SK-N-SH treated with all-trans-retinoic acid at 6 μM for 48 hours (cell line): ENCODE data around the gene FRMD3.

Experiments
- ATAC-seq: fragments of 200-7000 bp; cut with Tn5 transposase; 3 replicates; pipeline ENCODE4 v1.9.1; 2020; ENCODE audit warnings: mild to moderate bottlenecking, moderate library complexity
- BACH2 ChIP-seq: fragments of 250-450 bp; sonication (Bioruptor Pico); IDR thresholded peaks from 2 replicates; pipeline ENCODE4 v1.9.0; 2021; ENCODE audit warnings: mild to moderate bottlenecking, borderline replicate concordance
- CSDC2 ChIP-seq: fragments of 250-450 bp; sonication (Bioruptor Pico); IDR thresholded peaks from 2 replicates; pipeline ENCODE4 v1.5.0; 2020; ENCODE audit warnings: mild to moderate bottlenecking, moderate library complexity
- ESRRG ChIP-seq: fragments of 250-450 bp; sonication (Bioruptor Pico); IDR thresholded peaks from 2 replicates; pipeline ENCODE4 v1.6.1; 2021; ENCODE audit warnings: mild to moderate bottlenecking
- GLIS3 ChIP-seq: fragments of 250-450 bp; sonication (Bioruptor Pico); IDR thresholded peaks from 2 replicates; pipeline ENCODE4 v1.5.0; 2020; ENCODE audit warnings: mild to moderate bottlenecking, moderate library complexity
- ISL1 ChIP-seq: fragments of 250-450 bp; sonication (Bioruptor Pico); IDR thresholded peaks from 2 replicates; pipeline ENCODE4 v2.1.2; 2022; ENCODE audit warnings: mild to moderate bottlenecking, moderate library complexity
- RARB ChIP-seq: fragments of 250-450 bp; sonication (Bioruptor Pico); IDR thresholded peaks from 2 replicates; pipeline ENCODE4 v1.8.0; 2021; ENCODE audit warnings: mild to moderate bottlenecking, moderate library complexity
- SNAI2 ChIP-seq: fragments of 250-450 bp; sonication (Bioruptor Pico); IDR thresholded peaks from 2 replicates; pipeline ENCODE4 v1.5.0; 2020; ENCODE audit warnings: mild to moderate bottlenecking, moderate library complexity
- TCF4 ChIP-seq: fragments of 250-450 bp; sonication (Bioruptor Pico); IDR thresholded peaks from 2 replicates; pipeline ENCODE4 v1.8.0; 2021; ENCODE audit warnings: mild to moderate bottlenecking, moderate library complexity, borderline replicate concordance
- TOX ChIP-seq: fragments of 250-450 bp; sonication (Bioruptor Pico); IDR thresholded peaks from 2 replicates; pipeline ENCODE4 v1.8.0; 2021; ENCODE audit warnings: mild to moderate bottlenecking, moderate library complexity, borderline replicate concordance
- ZC3H10 ChIP-seq: fragments of 250-450 bp; sonication (Bioruptor Pico); IDR thresholded peaks from 2 replicates; pipeline ENCODE4 v1.5.1; 2021; ENCODE audit warnings: mild to moderate bottlenecking, moderate library complexity
- ZFP3 ChIP-seq: fragments of 250-450 bp; sonication (Bioruptor Pico); IDR thresholded peaks from 2 replicates; pipeline ENCODE4 v1.5.0; 2020; ENCODE audit warnings: mild to moderate bottlenecking, moderate library complexity
- ZNF565 ChIP-seq: fragments of 450-650 bp; formaldehyde crosslinking; conservative IDR thresholded peaks from 2 replicates; pipeline ENCODE4 v1.5.0; 2020; ENCODE audit warnings: low read depth, mild to moderate bottlenecking, moderate library complexity
- ZNF70 ChIP-seq: fragments of 450-650 bp; formaldehyde crosslinking; IDR thresholded peaks from 2 replicates; pipeline ENCODE4 v1.5.0; 2020; ENCODE audit warnings: mild to moderate bottlenecking, moderate library complexity
- ZNF8 ChIP-seq: fragments of 450-650 bp; formaldehyde crosslinking; IDR thresholded peaks from 2 replicates; pipeline ENCODE4 v1.5.0; 2020; ENCODE audit warnings: mild to moderate bottlenecking, moderate library complexity
- TF ChIP-seq, protein P1 (sequence below): fragments of 250-450 bp; sonication (Bioruptor Pico); IDR thresholded peaks from 2 replicates; pipeline ENCODE4 v1.8.0; 2020; ENCODE audit warnings: mild to moderate bottlenecking, moderate library complexity, borderline replicate concordance
- TF ChIP-seq, protein P2 (sequence below): fragments of 250-450 bp; sonication (Bioruptor Pico); IDR thresholded peaks from 2 replicates; pipeline ENCODE4 v1.5.1; 2020; ENCODE audit warnings: low read depth, mild to moderate bottlenecking, moderate library complexity
- TF ChIP-seq, protein P3 (sequence below): fragments of 250-450 bp; sonication (Bioruptor Pico); IDR thresholded peaks from 2 replicates; pipeline ENCODE4 v1.8.0; 2021; ENCODE audit warnings: low read depth, mild to moderate bottlenecking, moderate library complexity, borderline replicate concordance

FRMD3 gene

DNA sequence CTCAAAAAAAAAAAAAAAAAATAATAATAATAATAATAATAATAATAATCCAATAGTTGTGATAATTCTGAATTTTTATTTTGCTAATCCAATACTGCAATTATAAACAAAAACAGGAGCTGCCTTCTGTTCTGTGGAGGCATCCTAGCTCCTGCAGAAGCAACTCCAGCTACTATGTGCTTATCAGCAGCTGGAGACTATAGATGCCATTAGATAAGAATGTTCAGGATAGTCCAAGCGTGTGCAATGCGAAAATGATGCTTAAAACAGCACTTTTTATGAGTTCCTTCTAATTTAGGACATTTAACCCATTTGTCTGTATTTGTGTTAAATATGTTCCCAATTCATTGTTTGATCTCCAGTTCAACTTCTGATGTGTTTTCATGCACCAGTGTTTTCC is 254.7 kb downstream of the FRMD3 start:
- no peak for ATAC-seq
- no peak for TF ChIP-seq ESRRG (CRISPR knock-in tag)

DNA sequence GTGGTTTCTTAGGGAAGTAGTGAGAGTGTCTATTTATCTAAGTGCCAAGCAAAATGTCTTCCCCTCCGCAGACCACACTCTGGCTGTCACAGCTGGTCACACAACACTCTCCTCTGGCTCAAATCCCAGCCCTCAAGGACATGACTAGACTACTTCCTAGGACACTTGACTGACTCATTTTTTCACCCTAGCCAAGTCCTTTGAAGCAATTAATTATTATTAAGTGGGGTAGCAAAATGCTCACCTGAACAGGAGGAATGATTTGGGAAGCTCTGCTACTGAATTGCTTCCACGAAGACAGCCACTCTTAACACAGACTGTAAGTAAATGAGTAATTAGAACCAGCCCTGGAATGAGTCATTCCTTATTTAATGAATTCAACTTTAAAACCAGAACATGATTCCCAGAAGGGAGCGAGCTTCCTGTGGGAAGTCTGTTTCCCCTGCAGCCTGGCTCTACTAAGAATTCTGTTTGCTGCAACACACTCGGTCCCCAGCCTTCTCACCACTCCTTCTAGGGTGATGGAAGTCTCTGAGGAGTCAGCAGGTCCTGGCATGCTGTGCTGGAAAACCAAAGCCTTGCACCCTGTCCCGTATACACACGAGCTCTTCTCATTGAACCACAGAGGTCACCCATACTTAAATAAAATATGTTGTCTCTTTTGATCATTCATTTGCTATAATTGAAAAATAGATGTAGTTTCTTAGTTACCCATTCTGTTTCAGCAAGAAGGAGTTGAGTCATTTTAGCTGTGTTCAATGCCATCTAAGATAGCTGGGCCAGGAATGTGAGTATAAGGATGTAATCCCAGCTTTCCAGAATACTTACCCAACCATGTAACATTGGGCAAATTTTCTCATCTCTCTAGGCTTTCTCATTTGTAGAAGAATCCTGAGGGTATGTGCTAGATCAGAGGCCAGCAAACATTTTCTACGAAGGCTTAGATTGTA is 256.6 kb downstream of the FRMD3 start:
- peak; percentile 85 for ATAC-seq
- TF ChIP-seq, protein P1, sequence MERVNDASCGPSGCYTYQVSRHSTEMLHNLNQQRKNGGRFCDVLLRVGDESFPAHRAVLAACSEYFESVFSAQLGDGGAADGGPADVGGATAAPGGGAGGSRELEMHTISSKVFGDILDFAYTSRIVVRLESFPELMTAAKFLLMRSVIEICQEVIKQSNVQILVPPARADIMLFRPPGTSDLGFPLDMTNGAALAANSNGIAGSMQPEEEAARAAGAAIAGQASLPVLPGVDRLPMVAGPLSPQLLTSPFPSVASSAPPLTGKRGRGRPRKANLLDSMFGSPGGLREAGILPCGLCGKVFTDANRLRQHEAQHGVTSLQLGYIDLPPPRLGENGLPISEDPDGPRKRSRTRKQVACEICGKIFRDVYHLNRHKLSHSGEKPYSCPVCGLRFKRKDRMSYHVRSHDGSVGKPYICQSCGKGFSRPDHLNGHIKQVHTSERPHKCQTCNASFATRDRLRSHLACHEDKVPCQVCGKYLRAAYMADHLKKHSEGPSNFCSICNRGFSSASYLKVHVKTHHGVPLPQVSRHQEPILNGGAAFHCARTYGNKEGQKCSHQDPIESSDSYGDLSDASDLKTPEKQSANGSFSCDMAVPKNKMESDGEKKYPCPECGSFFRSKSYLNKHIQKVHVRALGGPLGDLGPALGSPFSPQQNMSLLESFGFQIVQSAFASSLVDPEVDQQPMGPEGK (CRISPR knock-in tag): no peak
- TF ChIP-seq ZC3H10 (peak; percentile 58; the same call in 1 of the 2 replicates), ESRRG (CRISPR knock-in tag) (no peak), ZNF70 (CRISPR knock-in tag) (0 out of 2 replicates have a peak, but pooled peaks have one; percentile 8), BACH2 (CRISPR knock-in tag) (no peak), GLIS3 (CRISPR knock-in tag) (no peak), ZFP3 (CRISPR knock-in tag) (0 out of 2 replicates have a peak, but pooled peaks have one; percentile 23), TOX (CRISPR knock-in tag) (no peak), ISL1 (CRISPR knock-in tag) (0 out of 2 replicates have a peak, but pooled peaks have one; percentile 29), TCF4 (peak; percentile 70)
- TF ChIP-seq, protein P2, sequence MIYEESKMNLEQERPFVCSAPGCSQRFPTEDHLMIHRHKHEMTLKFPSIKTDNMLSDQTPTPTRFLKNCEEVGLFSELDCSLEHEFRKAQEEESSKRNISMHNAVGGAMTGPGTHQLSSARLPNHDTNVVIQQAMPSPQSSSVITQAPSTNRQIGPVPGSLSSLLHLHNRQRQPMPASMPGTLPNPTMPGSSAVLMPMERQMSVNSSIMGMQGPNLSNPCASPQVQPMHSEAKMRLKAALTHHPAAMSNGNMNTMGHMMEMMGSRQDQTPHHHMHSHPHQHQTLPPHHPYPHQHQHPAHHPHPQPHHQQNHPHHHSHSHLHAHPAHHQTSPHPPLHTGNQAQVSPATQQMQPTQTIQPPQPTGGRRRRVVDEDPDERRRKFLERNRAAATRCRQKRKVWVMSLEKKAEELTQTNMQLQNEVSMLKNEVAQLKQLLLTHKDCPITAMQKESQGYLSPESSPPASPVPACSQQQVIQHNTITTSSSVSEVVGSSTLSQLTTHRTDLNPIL (CRISPR knock-in tag): peak; percentile 66; the same call in 1 of the 2 replicates

DNA sequence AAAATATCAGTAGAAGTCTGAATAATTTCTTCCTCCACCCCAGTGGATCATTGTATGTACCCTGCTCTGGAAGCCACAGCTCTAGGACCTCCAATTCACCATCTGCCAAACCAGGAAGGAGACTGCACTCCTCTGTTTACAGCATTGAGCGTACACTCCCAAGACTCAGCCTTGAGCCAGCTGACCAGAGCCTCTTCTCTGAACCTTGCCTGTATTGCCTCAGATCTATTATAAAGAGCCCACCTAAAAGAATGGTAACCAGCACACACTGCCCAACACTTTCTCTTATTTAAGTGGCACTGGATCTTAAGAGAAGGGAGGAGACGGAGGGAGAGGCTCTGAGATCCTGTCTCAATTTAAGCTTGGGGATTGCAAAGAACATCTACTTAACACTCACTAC is 257.4 kb downstream of the FRMD3 start:
- ATAC-seq: peak; percentile 30
- TF ChIP-seq ZNF8 (CRISPR knock-in tag) (no peak), ZC3H10 (no peak), ZFP3 (CRISPR knock-in tag) (no peak), ESRRG (CRISPR knock-in tag) (no peak), CSDC2 (CRISPR knock-in tag) (no peak), ISL1 (CRISPR knock-in tag) (no peak), GLIS3 (CRISPR knock-in tag) (no peak), ZNF565 (CRISPR knock-in tag) (no peak), ZNF70 (CRISPR knock-in tag) (no peak), RARB (no peak)
- TF ChIP-seq, protein P3, sequence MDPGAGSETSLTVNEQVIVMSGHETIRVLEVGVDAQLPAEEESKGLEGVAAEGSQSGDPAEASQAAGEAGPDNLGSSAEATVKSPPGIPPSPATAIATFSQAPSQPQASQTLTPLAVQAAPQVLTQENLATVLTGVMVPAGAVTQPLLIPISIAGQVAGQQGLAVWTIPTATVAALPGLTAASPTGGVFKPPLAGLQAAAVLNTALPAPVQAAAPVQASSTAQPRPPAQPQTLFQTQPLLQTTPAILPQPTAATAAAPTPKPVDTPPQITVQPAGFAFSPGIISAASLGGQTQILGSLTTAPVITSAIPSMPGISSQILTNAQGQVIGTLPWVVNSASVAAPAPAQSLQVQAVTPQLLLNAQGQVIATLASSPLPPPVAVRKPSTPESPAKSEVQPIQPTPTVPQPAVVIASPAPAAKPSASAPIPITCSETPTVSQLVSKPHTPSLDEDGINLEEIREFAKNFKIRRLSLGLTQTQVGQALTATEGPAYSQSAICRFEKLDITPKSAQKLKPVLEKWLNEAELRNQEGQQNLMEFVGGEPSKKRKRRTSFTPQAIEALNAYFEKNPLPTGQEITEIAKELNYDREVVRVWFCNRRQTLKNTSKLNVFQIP (CRISPR knock-in tag): no peak
- TF ChIP-seq, all 23 proteins: peak for 0

DNA sequence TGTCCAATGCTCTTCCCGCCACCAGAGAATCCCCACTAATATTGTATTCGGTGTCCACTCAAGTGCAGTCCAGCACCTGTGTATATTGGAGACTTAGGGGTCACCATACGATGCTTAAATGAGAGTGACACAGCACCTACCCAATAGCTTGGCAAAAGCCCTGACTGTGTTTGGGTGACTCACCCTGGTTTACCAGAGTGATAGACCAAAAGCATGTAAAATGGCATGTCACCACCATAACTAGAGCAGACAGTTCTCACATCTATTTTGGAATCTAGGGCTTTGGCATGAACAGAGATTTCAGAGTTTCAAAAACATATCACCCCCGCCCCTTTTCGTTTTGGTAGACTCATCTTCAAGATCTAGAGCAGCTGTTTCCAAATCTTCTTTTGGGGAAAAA is 257.9 kb downstream of the FRMD3 start:
- TF ChIP-seq ZNF565 (CRISPR knock-in tag) (no peak), ZFP3 (CRISPR knock-in tag) (no peak), SNAI2 (CRISPR knock-in tag) (no peak), GLIS3 (CRISPR knock-in tag) (no peak), ESRRG (CRISPR knock-in tag) (no peak), ISL1 (CRISPR knock-in tag) (no peak), RARB (no peak), CSDC2 (CRISPR knock-in tag) (no peak)
- TF ChIP-seq, protein P2 (CRISPR knock-in tag): no peak
- TF ChIP-seq, protein P1 (CRISPR knock-in tag): no peak
- ATAC-seq: peak; percentile 24; the same call in 2 of the 3 replicates
